ENCODE data around the gene SLC25A14. TPM values are rescaled to one million over a fixed set of nuclear protein-coding genes. Genes with fewer than 3 reads are reported as not detected.

SLC25A14 gene
- total RNA-seq, 1 donor from 2014 or later: 17.4 TPM

DNA sequence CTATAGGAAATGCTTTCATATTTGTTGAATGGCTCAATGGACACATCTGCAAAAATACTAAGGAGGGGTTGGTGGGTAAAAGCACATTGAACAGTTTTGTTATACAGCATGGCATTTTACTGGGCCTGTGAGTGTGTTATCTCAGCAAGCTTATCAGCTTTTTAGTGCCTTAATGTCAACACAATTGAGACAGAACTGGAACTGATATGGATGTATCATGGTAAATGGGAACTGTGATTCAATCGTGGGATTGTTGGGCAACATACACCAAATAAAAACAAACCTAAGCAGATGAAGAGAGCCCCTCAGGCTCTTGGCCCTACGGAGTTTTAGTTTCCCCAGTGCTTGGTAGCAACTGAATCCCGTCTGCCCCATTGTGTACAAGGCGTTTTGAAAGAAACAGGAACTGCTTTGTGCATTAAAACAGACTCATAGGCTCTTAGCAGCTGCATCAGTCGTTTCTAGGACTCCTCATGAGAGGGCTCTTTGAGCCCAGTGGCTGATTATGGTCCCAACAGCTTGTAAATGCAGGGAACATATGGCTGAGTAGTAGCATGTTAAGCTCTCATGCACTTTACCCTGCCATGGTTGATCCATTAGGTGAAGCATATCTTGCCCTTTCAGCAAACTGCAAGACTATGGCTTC is 38.4 kb downstream of the SLC25A14 start:
- Histone ChIP-seq H3K27me3 (ENCODE audit: insufficient read depth, low read length) (no peaks in the 10 kb centered on the region), H3K4me3 (ENCODE audit: insufficient read depth, low read depth, low read length) (no peak overlapping the region), H3K4me1 (ENCODE audit: insufficient read depth, low read length) (no peaks in the 10 kb centered on the region), H3K79me2 (ENCODE audit: insufficient read depth, low read length) (no peaks in the 10 kb centered on the region), H3K36me3 (ENCODE audit: insufficient read depth, low read length) (peaks cover 2% of the 10 kb centered on the region), H3K9me3 (ENCODE audit: insufficient read depth, low read depth, low read length) (no peaks in the 10 kb centered on the region), H4K20me1 (ENCODE audit: insufficient read depth, low read length) (no peaks in the 10 kb centered on the region), H3K27ac (ENCODE audit: low read depth, low read length) (no peak overlapping the region), H3K9ac (ENCODE audit: low read length) (no peak overlapping the region), H3K4me2 (ENCODE audit: low read length) (no peak overlapping the region), H2AFZ (ENCODE audit: low read depth, low read length) (no peak overlapping the region)
- Mint-ChIP-seq H3K4me1 (ENCODE audit: low read depth, unreplicated experiment) (no peaks in the 10 kb centered on the region), H3K27me3 (ENCODE audit: low read depth, unreplicated experiment) (no peaks in the 10 kb centered on the region), H3K36me3 (ENCODE audit: low read depth, unreplicated experiment) (no peaks in the 10 kb centered on the region), H3K9me3 (ENCODE audit: unreplicated experiment) (no peaks in the 10 kb centered on the region), H3K27ac (ENCODE audit: unreplicated experiment) (no peak overlapping the region), H3K4me3 (ENCODE audit: unreplicated experiment) (no peak overlapping the region)
- FAIRE-seq: peak; percentile 49
- TF ChIP-seq, protein P1, sequence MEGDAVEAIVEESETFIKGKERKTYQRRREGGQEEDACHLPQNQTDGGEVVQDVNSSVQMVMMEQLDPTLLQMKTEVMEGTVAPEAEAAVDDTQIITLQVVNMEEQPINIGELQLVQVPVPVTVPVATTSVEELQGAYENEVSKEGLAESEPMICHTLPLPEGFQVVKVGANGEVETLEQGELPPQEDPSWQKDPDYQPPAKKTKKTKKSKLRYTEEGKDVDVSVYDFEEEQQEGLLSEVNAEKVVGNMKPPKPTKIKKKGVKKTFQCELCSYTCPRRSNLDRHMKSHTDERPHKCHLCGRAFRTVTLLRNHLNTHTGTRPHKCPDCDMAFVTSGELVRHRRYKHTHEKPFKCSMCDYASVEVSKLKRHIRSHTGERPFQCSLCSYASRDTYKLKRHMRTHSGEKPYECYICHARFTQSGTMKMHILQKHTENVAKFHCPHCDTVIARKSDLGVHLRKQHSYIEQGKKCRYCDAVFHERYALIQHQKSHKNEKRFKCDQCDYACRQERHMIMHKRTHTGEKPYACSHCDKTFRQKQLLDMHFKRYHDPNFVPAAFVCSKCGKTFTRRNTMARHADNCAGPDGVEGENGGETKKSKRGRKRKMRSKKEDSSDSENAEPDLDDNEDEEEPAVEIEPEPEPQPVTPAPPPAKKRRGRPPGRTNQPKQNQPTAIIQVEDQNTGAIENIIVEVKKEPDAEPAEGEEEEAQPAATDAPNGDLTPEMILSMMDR (IDR thresholded peaks at IDR 0.05; ENCODE audit: insufficient read depth, low read depth, low read length): no peak
- no peak for TF ChIP-seq EZH2 (IDR thresholded peaks at IDR 0.05; ENCODE audit: insufficient read depth, low read length)
- DNase-seq (ENCODE audit: low read depth): no peak

DNA sequence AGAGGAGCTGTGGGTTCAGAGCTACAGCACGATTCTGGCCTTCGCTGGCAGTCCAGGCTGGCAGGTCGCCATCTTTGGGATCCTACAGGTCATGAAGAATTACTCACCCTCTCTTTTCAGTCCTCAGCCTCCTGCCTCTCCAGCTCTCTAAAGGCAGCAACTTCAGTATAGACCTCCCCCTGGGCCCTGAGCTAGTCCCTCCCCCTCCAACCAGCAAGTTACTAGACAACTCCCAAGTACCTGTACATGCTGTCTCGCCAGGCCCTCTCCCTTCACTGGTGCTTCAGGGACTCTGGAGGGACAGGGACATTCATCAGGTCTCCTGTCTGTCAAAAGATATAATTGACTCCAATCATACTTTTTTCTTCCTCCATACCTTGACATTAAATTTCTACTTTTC is 45.8 kb downstream of the SLC25A14 start, which contains the start of gene GPR119:
Gene GPR119 (minus strand): TSS at position 155 of the 400 bp plus-strand sequence. CDS start 227 bp downstream, outside the sequence.
- no peak within 1 kb of the TSS for H3K4me2 ChIP-seq (ENCODE audit: low read length)
- H2AFZ ChIP-seq (ENCODE audit: low read depth, low read length): no peak within 1 kb of the TSS
- no peak within 1 kb of the TSS for H3K9ac ChIP-seq (ENCODE audit: low read length)
- no peak within 1 kb of the TSS for H3K4me3 ChIP-seq (ENCODE audit: insufficient read depth, low read depth, low read length)
- no peaks in the 10 kb centered on the region for H3K9me3 Mint-ChIP-seq (ENCODE audit: unreplicated experiment)
- no peaks in the 10 kb centered on the region for H3K9me3 ChIP-seq (ENCODE audit: insufficient read depth, low read depth, low read length)
- no peak within 1 kb of the TSS for H3K27ac Mint-ChIP-seq (ENCODE audit: unreplicated experiment)
- H3K79me2 ChIP-seq (ENCODE audit: insufficient read depth, low read length): no peaks in the 10 kb centered on the region
- H3K36me3 ChIP-seq (ENCODE audit: insufficient read depth, low read length): no peaks in the 10 kb centered on the region
- FAIRE-seq (no peak), DNase-seq (ENCODE audit: low read depth) (no peak)
- no peak within 1 kb of the TSS for H3K27ac ChIP-seq (ENCODE audit: low read depth, low read length)
- H4K20me1 ChIP-seq (ENCODE audit: insufficient read depth, low read length): no peaks in the 10 kb centered on the region
- no peak for TF ChIP-seq EZH2 (IDR thresholded peaks at IDR 0.05; ENCODE audit: insufficient read depth, low read length)
- TF ChIP-seq, protein P1 (IDR thresholded peaks at IDR 0.05; ENCODE audit: insufficient read depth, low read depth, low read length): no peak
- no peaks in the 10 kb centered on the region for H3K27me3 ChIP-seq (ENCODE audit: insufficient read depth, low read length)
- H3K4me3 Mint-ChIP-seq (ENCODE audit: unreplicated experiment): no peak within 1 kb of the TSS
- no peaks in the 10 kb centered on the region for H3K4me1 ChIP-seq (ENCODE audit: insufficient read depth, low read length)
- H3K36me3 Mint-ChIP-seq (ENCODE audit: low read depth, unreplicated experiment): no peaks in the 10 kb centered on the region
- peaks cover 2% of the 10 kb centered on the region for H3K27me3 Mint-ChIP-seq (ENCODE audit: low read depth, unreplicated experiment)
- H3K4me1 Mint-ChIP-seq (ENCODE audit: low read depth, unreplicated experiment): no peaks in the 10 kb centered on the region

DNA sequence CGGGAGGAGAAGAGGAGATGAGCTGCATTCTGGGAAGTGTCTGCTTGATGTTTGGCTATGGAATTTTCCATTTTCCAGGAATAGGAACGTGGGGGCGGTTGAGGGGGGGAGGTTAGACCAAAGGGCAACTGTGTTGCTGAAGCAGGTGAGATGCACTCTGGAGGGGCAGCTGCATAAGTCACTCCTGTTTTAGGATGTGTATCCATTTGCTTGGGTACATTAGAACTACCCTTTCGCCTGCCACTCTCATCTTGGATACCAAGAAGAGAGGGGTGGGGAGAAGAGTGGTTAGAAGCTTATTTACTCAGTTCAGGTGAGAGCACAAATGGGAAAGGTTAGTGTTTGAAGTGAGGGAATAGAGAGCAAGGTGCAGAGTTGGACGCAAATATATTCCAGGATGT is 46.7 kb downstream of the SLC25A14 start:
- Histone ChIP-seq H4K20me1 (ENCODE audit: insufficient read depth, low read length) (no peaks in the 10 kb centered on the region), H3K9me3 (ENCODE audit: insufficient read depth, low read depth, low read length) (no peaks in the 10 kb centered on the region), H3K9ac (ENCODE audit: low read length) (no peak overlapping the region), H3K4me2 (ENCODE audit: low read length) (no peak overlapping the region), H3K4me1 (ENCODE audit: insufficient read depth, low read length) (no peaks in the 10 kb centered on the region), H3K27me3 (ENCODE audit: insufficient read depth, low read length) (no peaks in the 10 kb centered on the region), H3K4me3 (ENCODE audit: insufficient read depth, low read depth, low read length) (no peak overlapping the region), H3K36me3 (ENCODE audit: insufficient read depth, low read length) (no peaks in the 10 kb centered on the region), H3K79me2 (ENCODE audit: insufficient read depth, low read length) (no peaks in the 10 kb centered on the region), H3K27ac (ENCODE audit: low read depth, low read length) (no peak overlapping the region), H2AFZ (ENCODE audit: low read depth, low read length) (no peak overlapping the region)
- no peaks in the 10 kb centered on the region for H3K9me3 Mint-ChIP-seq (ENCODE audit: unreplicated experiment)
- H3K4me1 Mint-ChIP-seq (ENCODE audit: low read depth, unreplicated experiment): no peaks in the 10 kb centered on the region
- H3K27ac Mint-ChIP-seq (ENCODE audit: unreplicated experiment): no peak overlapping the region
- no peak for DNase-seq (ENCODE audit: low read depth)
- TF ChIP-seq, protein P1 (IDR thresholded peaks at IDR 0.05; ENCODE audit: insufficient read depth, low read depth, low read length): no peak
- no peak for TF ChIP-seq EZH2 (IDR thresholded peaks at IDR 0.05; ENCODE audit: insufficient read depth, low read length)
- H3K36me3 Mint-ChIP-seq (ENCODE audit: low read depth, unreplicated experiment): no peaks in the 10 kb centered on the region
- peaks cover 2% of the 10 kb centered on the region for H3K27me3 Mint-ChIP-seq (ENCODE audit: low read depth, unreplicated experiment)
- no peak for FAIRE-seq
- no peak overlapping the region for H3K4me3 Mint-ChIP-seq (ENCODE audit: unreplicated experiment)

All from astrocyte (in vitro differentiated cells and primary cell).